Measurements from ENCODE around the gene NKD2. TPM values are rescaled to one million over a fixed set of nuclear protein-coding genes. Genes with fewer than 3 reads are reported as not detected.

NKD2 gene
- total RNA-seq, 1 donor from 2014 or later: not detected

- H3K4me1 Mint-ChIP-seq (ENCODE audit: unreplicated experiment): peaks cover 17% of the 10 kb centered on the region
- TF ChIP-seq, protein P1, sequence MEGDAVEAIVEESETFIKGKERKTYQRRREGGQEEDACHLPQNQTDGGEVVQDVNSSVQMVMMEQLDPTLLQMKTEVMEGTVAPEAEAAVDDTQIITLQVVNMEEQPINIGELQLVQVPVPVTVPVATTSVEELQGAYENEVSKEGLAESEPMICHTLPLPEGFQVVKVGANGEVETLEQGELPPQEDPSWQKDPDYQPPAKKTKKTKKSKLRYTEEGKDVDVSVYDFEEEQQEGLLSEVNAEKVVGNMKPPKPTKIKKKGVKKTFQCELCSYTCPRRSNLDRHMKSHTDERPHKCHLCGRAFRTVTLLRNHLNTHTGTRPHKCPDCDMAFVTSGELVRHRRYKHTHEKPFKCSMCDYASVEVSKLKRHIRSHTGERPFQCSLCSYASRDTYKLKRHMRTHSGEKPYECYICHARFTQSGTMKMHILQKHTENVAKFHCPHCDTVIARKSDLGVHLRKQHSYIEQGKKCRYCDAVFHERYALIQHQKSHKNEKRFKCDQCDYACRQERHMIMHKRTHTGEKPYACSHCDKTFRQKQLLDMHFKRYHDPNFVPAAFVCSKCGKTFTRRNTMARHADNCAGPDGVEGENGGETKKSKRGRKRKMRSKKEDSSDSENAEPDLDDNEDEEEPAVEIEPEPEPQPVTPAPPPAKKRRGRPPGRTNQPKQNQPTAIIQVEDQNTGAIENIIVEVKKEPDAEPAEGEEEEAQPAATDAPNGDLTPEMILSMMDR (IDR thresholded peaks at IDR 0.05): no peak
- peak; percentile 67 for DNase-seq (ENCODE audit: extremely low spot score, unreplicated experiment)
- no peaks in the 10 kb centered on the region for H3K9me3 Mint-ChIP-seq (ENCODE audit: unreplicated experiment)
- H3K27me3 Mint-ChIP-seq (ENCODE audit: unreplicated experiment): peaks cover 55% of the 10 kb centered on the region
- H3K36me3 Mint-ChIP-seq (ENCODE audit: unreplicated experiment): no peaks in the 10 kb centered on the region
- H3K27ac Mint-ChIP-seq (ENCODE audit: unreplicated experiment): no peak overlapping the region
- H3K4me3 Mint-ChIP-seq (ENCODE audit: unreplicated experiment): no peak overlapping the region
Observed at GRCh38 chr5:961711-962240, 46.8 kb upstream of the NKD2 start.

DNA sequence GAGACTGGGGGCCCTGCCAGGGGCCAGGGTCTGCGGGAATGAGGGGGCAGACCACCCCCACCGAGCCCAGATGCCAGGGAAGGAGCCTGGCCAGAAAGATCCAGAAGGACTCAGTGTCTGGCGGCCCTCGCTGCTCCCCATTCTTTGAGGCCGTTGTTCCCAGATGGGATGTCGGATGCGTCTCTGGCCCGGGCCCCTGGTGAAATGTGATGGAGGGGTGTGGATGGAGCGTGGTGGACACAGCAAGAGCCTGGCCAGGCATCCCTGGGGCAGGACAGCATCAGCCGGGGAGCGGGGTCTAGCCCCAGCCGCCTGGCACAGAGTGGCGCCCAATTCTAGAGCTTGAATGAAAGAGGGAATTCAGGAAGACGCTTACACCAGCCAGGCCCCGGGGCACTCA is 46.2 kb upstream of the NKD2 start:
- no peak overlapping the region for H3K4me3 Mint-ChIP-seq (ENCODE audit: unreplicated experiment)
- peaks cover 11% of the 10 kb centered on the region for H3K4me1 Mint-ChIP-seq (ENCODE audit: unreplicated experiment)
- peaks cover 60% of the 10 kb centered on the region for H3K27me3 Mint-ChIP-seq (ENCODE audit: unreplicated experiment)
- no peak overlapping the region for H3K27ac Mint-ChIP-seq (ENCODE audit: unreplicated experiment)
- no peaks in the 10 kb centered on the region for H3K9me3 Mint-ChIP-seq (ENCODE audit: unreplicated experiment)
- TF ChIP-seq, protein P1 (IDR thresholded peaks at IDR 0.05): no peak
- no peaks in the 10 kb centered on the region for H3K36me3 Mint-ChIP-seq (ENCODE audit: unreplicated experiment)
- no peak for DNase-seq (ENCODE audit: extremely low spot score, unreplicated experiment)

DNA sequence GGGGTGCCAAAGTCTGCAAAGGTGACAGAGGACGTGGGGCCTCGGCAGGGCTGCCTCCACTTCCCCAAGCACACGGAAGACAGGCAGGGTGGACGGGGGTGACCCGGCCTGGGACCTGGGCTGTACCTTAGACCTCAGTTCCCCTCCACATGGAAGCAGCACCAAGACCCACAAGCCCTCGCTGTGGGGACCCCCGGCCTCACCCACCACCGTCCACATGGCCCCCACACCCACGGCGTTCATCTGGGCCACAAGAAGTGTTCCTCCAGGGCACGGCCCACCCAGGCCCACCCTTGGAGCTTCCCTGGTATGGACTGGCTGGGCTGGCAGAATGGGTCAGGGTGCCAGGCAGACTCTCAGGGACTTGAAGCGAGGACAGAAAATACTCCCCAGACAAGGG is 45.8 kb upstream of the NKD2 start:
- peaks cover 64% of the 10 kb centered on the region for H3K27me3 Mint-ChIP-seq (ENCODE audit: unreplicated experiment)
- TF ChIP-seq, protein P1 (IDR thresholded peaks at IDR 0.05): no peak
- no peak overlapping the region for H3K27ac Mint-ChIP-seq (ENCODE audit: unreplicated experiment)
- H3K9me3 Mint-ChIP-seq (ENCODE audit: unreplicated experiment): no peaks in the 10 kb centered on the region
- H3K36me3 Mint-ChIP-seq (ENCODE audit: unreplicated experiment): no peaks in the 10 kb centered on the region
- no peak overlapping the region for H3K4me3 Mint-ChIP-seq (ENCODE audit: unreplicated experiment)
- no peak for DNase-seq (ENCODE audit: extremely low spot score, unreplicated experiment)
- peaks cover 7% of the 10 kb centered on the region for H3K4me1 Mint-ChIP-seq (ENCODE audit: unreplicated experiment)

DNA sequence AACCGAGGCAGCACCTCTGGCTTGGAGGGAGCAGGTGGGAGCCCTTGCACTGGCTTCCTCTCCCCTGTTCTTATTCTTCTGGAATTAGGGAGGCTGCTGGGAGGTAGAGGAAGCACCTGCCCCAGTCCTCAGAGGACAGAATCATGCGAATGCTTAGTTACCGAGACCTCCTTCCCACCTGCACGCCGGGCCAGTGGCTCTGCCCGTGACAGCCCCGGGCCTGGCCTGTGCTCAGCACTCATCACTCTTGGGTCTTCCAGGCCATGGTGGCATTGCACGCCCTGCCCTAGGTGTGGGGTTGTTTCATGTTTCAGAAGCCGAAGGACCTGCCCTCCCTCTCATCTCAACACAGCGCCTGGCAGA is 45.3 kb upstream of the NKD2 start:
- Mint-ChIP-seq H3K27me3 (ENCODE audit: unreplicated experiment) (peaks cover 69% of the 10 kb centered on the region), H3K4me1 (ENCODE audit: unreplicated experiment) (peaks cover 5% of the 10 kb centered on the region), H3K36me3 (ENCODE audit: unreplicated experiment) (no peaks in the 10 kb centered on the region), H3K9me3 (ENCODE audit: unreplicated experiment) (no peaks in the 10 kb centered on the region), H3K27ac (ENCODE audit: unreplicated experiment) (no peak overlapping the region), H3K4me3 (ENCODE audit: unreplicated experiment) (no peak overlapping the region)
- TF ChIP-seq, protein P1 (IDR thresholded peaks at IDR 0.05): no peak
- DNase-seq (ENCODE audit: extremely low spot score, unreplicated experiment): peak; percentile 71

GRCh38 chr5:963673-964531 is 44.7 kb upstream of the NKD2 start:
- Mint-ChIP-seq H3K36me3 (ENCODE audit: unreplicated experiment) (no peaks in the 10 kb centered on the region), H3K9me3 (ENCODE audit: unreplicated experiment) (no peaks in the 10 kb centered on the region), H3K27ac (ENCODE audit: unreplicated experiment) (no peak overlapping the region), H3K4me3 (ENCODE audit: unreplicated experiment) (no peak overlapping the region), H3K4me1 (ENCODE audit: unreplicated experiment) (peaks cover 5% of the 10 kb centered on the region), H3K27me3 (ENCODE audit: unreplicated experiment) (peaks cover 74% of the 10 kb centered on the region)
- DNase-seq (ENCODE audit: extremely low spot score, unreplicated experiment): peak; percentile 73
- TF ChIP-seq, protein P1 (IDR thresholded peaks at IDR 0.05): no peak

All from osteocyte (in vitro differentiated cells).